ENCODE measurements around the gene NKAIN2.

NKAIN2 gene

DNA sequence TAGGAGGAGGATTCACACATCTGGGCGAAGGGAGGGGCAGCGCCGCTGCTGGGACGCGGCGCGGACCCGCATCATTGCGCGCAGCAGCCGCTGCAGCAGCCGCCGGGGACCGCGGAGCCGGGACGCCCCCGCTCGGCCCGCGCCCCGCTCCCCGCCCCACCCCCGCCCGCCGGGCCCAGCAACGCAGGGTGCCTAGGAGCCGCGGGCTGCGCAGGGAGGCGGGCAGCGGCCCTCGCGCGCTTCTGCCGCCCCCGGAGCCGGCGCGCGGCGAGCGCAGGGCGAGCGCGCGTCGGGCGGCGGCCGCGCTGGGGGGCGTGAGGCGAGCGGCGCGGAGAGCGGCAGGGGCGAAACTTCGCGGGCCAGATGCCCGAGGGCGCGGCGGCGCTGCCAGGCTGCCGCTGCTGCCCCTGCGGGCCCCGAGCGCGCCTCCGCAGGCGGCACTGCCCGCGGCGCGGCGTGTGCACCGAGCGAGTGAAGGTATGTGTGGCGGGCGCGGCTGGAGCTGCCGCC is at the start of gene NKAIN2:
TSS of gene NKAIN2 (plus strand) at position 362 of the 510 bp plus-strand sequence.
- FAIRE-seq (no peak), DNase-seq (ENCODE audit: insufficient read length, low spot score) (no peak)
- TF ChIP-seq POLR2A (IDR thresholded peaks at IDR 0.05; ENCODE audit: low read depth, low read length): no peak

GRCh38 chr6:123759472-123759871 is 44.2 kb upstream of the NKAIN2 start:
- FAIRE-seq (no peak), DNase-seq (ENCODE audit: insufficient read length, low spot score) (no peak)

GRCh38 chr6:123763904-123764303 is 39.8 kb upstream of the NKAIN2 start:
- no peak for TF ChIP-seq POLR2A (IDR thresholded peaks at IDR 0.05; ENCODE audit: low read depth, low read length)
- DNase-seq (ENCODE audit: insufficient read length, low spot score) (no peak), FAIRE-seq (no peak)

More at GRCh38 chr6:123759472-123759871, 44.2 kb upstream of the NKAIN2 start:
- TF ChIP-seq POLR2A (IDR thresholded peaks at IDR 0.05; ENCODE audit: low read depth, low read length): no peak

DNA sequence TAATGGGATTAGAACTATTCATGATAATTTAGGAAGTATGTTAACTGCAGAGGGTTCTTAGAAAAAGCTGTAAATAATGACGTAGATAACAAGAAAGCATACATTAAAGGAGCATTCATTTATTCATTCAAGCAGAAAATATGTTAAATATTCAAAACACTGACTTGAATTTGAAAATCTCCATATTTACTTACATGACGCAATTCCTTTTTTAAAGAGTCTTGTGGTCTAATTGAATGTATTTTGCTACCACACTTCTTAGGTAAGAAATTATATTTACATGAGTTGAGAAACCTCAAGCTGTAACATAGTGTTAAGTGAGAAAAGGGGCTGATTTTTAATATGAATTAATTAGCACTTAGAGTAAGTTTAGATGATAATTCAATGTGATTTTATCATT is 38.9 kb upstream of the NKAIN2 start:
- TF ChIP-seq POLR2A (IDR thresholded peaks at IDR 0.05; ENCODE audit: low read depth, low read length): no peak
- FAIRE-seq (no peak), DNase-seq (ENCODE audit: insufficient read length, low spot score) (no peak)

- no peak for FAIRE-seq
- no peak for TF ChIP-seq POLR2A (IDR thresholded peaks at IDR 0.05; ENCODE audit: low read depth, low read length)
- DNase-seq (ENCODE audit: insufficient read length, low spot score): no peak
Observed at GRCh38 chr6:123768921-123769320, 34.7 kb upstream of the NKAIN2 start.

GRCh38 chr6:123769431-123769830 is 34.2 kb upstream of the NKAIN2 start:
- FAIRE-seq: no peak
- no peak for TF ChIP-seq POLR2A (IDR thresholded peaks at IDR 0.05; ENCODE audit: low read depth, low read length)
- no peak for DNase-seq (ENCODE audit: insufficient read length, low spot score)

GRCh38 chr6:123770247-123770949 is 33.3 kb upstream of the NKAIN2 start:
- DNase-seq (ENCODE audit: insufficient read length, low spot score) (no peak), FAIRE-seq (no peak)
- TF ChIP-seq POLR2A (IDR thresholded peaks at IDR 0.05; ENCODE audit: low read depth, low read length): no peak

- no peak for DNase-seq (ENCODE audit: insufficient read length, low spot score)
- no peak for FAIRE-seq
- TF ChIP-seq POLR2A (IDR thresholded peaks at IDR 0.05; ENCODE audit: low read depth, low read length): no peak
Observed at GRCh38 chr6:123771126-123771525, 32.5 kb upstream of the NKAIN2 start.

GRCh38 chr6:123777563-123777962 is 26.1 kb upstream of the NKAIN2 start:
- DNase-seq (ENCODE audit: insufficient read length, low spot score) (no peak), FAIRE-seq (no peak)
- no peak for TF ChIP-seq POLR2A (IDR thresholded peaks at IDR 0.05; ENCODE audit: low read depth, low read length)

DNA sequence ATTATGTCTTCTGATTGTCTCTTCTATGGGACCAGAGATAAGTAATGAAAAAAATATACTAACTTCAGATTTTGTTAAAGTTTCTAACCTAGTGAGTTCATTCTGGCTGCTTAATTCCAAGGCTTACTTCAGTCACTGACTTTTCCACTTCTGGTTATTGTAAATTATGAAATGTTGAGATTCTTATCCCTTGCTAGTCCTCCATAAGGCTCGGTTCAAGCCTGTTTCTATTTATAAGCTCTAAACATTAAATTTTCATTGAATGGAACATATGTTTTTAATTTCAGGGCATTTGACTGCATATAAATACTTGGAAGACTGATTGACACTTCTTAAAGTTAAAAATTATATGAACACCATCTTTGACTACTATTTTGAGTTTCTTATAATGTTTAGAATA is 23.6 kb upstream of the NKAIN2 start:
- no peak for TF ChIP-seq POLR2A (IDR thresholded peaks at IDR 0.05; ENCODE audit: low read depth, low read length)
- DNase-seq (ENCODE audit: insufficient read length, low spot score) (no peak), FAIRE-seq (no peak)

- no peak for FAIRE-seq
- no peak for DNase-seq (ENCODE audit: insufficient read length, low spot score)
- TF ChIP-seq POLR2A (IDR thresholded peaks at IDR 0.05; ENCODE audit: low read depth, low read length): no peak
Observed at GRCh38 chr6:123784330-123784729, 19.3 kb upstream of the NKAIN2 start.

GRCh38 chr6:123785039-123785438 is 18.6 kb upstream of the NKAIN2 start:
- DNase-seq (ENCODE audit: insufficient read length, low spot score) (no peak), FAIRE-seq (no peak)
- no peak for TF ChIP-seq POLR2A (IDR thresholded peaks at IDR 0.05; ENCODE audit: low read depth, low read length)

DNA sequence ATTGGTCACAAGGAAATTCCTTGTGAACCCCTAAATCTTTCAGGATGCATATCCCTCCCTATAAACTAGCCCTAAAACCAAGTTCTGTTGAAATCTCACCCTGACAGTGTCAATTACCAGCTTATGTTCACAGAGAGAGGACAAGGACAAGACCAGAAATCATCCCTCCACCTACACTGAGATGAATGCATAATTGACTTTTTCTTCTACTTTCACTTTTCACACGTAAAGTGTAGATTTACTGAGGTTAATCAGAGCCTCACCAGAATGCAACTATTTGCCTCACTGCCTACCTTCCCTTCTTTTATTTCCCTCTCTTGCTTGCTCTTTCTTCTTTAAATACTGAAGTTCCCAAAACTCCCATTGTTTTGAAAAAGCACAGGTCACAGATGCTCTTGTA is 15.3 kb upstream of the NKAIN2 start:
- no peak for FAIRE-seq
- DNase-seq (ENCODE audit: insufficient read length, low spot score): no peak
- no peak for TF ChIP-seq POLR2A (IDR thresholded peaks at IDR 0.05; ENCODE audit: low read depth, low read length)

GRCh38 chr6:123794190-123794589 is 9.5 kb upstream of the NKAIN2 start:
- DNase-seq (ENCODE audit: insufficient read length, low spot score): no peak
- TF ChIP-seq POLR2A (IDR thresholded peaks at IDR 0.05; ENCODE audit: low read depth, low read length): no peak
- FAIRE-seq: no peak

DNA sequence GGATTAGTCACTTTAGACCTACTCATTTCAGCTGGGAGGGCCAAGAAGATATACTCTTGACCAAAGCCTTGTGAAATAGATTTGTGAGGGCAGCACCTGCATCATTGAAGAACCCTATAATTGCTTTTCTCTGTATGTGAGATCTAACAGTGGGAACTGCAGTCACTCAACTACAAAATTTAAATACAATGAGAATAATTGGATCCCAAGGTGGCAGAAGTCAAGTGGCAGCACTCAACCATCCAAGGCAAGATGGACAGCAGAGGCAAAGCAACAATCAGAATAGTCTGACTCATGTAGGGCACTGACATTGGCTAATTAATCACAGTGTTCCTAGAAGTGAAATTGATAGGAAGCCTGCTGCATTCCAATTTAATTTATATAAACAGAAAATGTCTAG is 8.9 kb upstream of the NKAIN2 start:
- DNase-seq (ENCODE audit: insufficient read length, low spot score) (no peak), FAIRE-seq (no peak)
- no peak for TF ChIP-seq POLR2A (IDR thresholded peaks at IDR 0.05; ENCODE audit: low read depth, low read length)
